Stimulated activated naive CD8-positive, alpha-beta T cell treated with anti-CD3 and anti-CD28 coated beads, Interleukin-15, Interleukin-2, amounts not matched to agents 100 U/mL and 50 U/mL, for 24 hours (primary cell): Measurements from ENCODE around the gene GEMIN4.
A peak's percentile ranks its signal among the peaks of the same experiment; 100 is the strongest.
"Not testable (repeated sequence)": the region's sequence is repeated elsewhere in the genome, so short reads cannot be mapped to it uniquely, and the experiment has no call there.

Source experiments
- ATAC-seq: fragments of 150-1000 bp; cut with Tn5 transposase; one replicate; pipeline ENCODE4 v1.10.0; 2021
- DNase-seq: peaks from one replicate; pipeline ENCODE4 v3.0.0; 2021

GEMIN4 gene

DNA sequence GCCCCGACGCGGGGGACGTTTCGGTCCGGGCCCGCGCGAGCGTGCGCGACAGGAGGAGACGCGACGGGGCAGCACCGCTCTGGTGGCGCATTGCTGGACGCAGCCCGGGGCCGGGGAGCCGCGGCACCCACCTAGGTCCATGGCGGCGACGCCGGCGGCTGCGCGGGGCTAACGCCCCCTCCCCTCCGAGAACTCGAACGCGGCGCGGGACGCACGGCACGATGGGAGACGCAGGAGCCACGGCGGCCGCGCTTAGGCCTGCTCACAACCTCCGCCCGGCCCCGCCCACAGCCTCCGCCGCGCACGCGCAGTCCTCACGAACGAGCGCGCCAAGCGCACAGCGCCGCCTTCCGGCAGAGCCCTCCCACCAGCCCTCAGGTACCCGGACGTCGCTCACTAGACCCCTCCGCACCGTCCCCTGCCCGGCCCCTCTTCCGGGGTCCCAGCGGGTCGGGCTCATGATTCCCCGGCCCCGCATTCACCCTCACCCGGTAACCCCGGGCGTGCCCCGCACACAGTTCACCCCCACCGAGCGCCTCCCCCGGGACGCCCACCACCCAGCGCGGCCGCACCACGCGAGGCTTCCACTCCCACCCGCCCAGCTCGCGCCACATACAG is at the start of gene GEMIN4:
Gene GEMIN4 (minus strand): TSS at position 263 of the 618 bp plus-strand sequence. CDS start 122 bp downstream, at position 141.
- ATAC-seq (peak; percentile 90), DNase-seq (peak; percentile 99)

- ATAC-seq (no peak), DNase-seq (no peak)
Observed at GRCh38 chr17:801660-802059, 49.6 kb upstream of the GEMIN4 start.

GRCh38 chr17:800446-801242 is 48.6 kb upstream of the GEMIN4 start:
- no peak for ATAC-seq

GRCh38 chr17:799261-799660 is 47.2 kb upstream of the GEMIN4 start:
- DNase-seq (no peak), ATAC-seq (no peak)

More at GRCh38 chr17:800446-801242, 48.6 kb upstream of the GEMIN4 start:
- DNase-seq = no peak

GRCh38 chr17:798246-798645 is 46.2 kb upstream of the GEMIN4 start:
- DNase-seq (no peak), ATAC-seq (no peak)

GRCh38 chr17:797236-797840 is 45.3 kb upstream of the GEMIN4 start:
- ATAC-seq (no peak), DNase-seq (no peak)

- no peak for DNase-seq
- ATAC-seq = no peak
Observed at GRCh38 chr17:796609-797008, 44.5 kb upstream of the GEMIN4 start.

DNA sequence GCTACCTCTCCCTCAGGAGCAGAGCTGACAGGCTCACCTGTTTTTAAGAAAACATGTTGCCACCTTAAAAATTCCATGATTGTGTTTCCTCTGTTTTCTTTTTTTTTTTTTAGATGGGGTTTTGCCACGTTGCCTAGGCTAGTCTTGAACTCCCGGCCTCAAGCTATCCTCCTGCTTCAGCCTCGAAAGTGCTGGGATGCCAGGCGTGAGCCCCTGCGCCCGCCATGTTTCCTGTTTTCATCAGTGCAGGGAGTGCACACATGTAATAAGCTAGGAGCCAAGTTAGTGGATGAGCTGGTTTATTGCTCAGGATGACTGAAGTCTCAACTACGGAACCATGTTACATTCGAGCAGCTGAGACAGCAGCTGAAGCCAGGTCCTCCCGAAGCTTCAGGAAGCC is 43.7 kb upstream of the GEMIN4 start:
- DNase-seq (no peak), ATAC-seq (no peak)

- ATAC-seq (no peak), DNase-seq (no peak)
Observed at GRCh38 chr17:795276-795675, 43.2 kb upstream of the GEMIN4 start.

DNA sequence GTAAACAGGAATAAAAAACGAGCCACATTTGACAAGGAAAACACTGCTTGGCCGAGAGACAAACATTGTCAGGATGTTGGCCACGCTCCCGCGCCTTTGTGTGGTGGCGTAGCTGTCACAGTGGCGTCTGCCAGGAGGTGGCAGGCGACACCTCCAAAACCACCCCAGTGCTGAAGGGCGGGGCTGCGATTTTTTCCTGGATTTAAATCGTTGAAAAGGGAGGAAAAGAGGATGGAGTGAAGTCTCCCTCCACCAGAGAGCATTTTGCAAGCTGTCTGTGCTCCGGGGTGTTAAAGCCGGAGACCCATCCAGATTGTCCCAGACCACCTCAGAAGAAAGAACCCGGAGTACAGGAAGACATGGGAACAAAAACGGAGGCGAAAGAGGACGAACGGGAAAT is 42.8 kb upstream of the GEMIN4 start:
- peak; percentile 66 for ATAC-seq
- peak; percentile 58 for DNase-seq

- DNase-seq = no peak
- no peak for ATAC-seq
Observed at GRCh38 chr17:792277-792676, 40.2 kb upstream of the GEMIN4 start.

DNA sequence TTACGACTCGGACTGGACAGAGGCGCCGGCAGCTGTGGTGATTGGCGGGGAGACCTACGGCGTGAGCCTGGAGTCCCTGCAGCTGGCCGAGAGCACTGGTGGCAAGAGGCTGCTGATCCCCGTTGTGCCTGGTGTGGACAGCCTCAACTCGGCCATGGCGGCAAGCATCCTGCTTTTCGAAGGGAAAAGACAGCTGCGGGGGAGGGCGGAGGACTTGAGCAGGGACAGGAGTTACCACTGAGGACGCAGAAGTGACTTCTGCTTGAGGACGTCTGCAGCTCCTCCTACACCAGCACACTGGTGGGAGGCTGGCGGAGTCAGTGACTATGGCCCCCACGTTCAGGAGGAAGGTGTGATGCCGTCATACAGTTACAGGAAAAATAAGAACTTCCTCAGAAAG is 39.8 kb upstream of the GEMIN4 start:
- DNase-seq (no peak), ATAC-seq (no peak)

- DNase-seq, ATAC-seq: not testable (repeated sequence)
Observed at GRCh38 chr17:790874-791247, 38.8 kb upstream of the GEMIN4 start.

GRCh38 chr17:789931-790873 is 38.1 kb upstream of the GEMIN4 start:
- not testable (repeated sequence) for ATAC-seq

DNA sequence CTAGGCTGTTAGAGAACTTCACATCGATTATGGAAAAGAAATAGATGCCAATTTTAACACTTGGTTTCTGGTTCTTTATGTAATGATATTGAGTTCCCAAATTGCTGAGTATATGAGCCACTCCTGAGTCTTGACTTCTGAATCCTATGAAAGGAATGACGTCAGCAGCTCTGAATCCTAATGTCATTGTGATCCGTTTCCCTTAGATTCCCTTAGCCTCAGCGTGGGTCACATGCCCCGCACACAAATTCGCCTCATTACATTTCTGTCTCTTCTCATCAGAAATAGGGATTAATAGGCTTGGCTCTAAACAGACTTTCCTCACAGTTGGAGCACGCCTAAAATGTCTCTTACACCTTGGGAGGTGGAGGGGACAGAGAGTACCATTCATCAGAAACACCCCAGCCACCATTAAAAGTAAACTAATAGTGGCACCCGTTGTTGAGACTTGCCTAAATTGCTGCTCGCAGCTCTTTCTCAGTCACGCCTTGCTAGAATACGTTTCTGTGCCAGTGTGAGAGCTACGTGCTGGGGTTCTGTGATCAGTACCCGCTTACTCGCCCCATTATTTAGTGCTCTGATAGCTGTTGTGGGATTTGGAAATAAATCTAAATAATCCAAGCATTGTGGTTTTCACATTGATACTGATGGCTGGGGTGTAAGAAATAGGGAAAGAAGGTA is 37.2 kb upstream of the GEMIN4 start:
- DNase-seq = no peak
- ATAC-seq = no peak

More at GRCh38 chr17:789931-790873, 38.1 kb upstream of the GEMIN4 start:
- not testable (repeated sequence) for DNase-seq

- no peak for ATAC-seq
- no peak for DNase-seq
Observed at GRCh38 chr17:788551-788950, 36.5 kb upstream of the GEMIN4 start.

- ATAC-seq (no peak), DNase-seq (no peak)
Observed at GRCh38 chr17:787641-788221, 35.7 kb upstream of the GEMIN4 start.

GRCh38 chr17:785901-786300 is 33.8 kb upstream of the GEMIN4 start:
- DNase-seq, ATAC-seq: not testable (repeated sequence)

DNA sequence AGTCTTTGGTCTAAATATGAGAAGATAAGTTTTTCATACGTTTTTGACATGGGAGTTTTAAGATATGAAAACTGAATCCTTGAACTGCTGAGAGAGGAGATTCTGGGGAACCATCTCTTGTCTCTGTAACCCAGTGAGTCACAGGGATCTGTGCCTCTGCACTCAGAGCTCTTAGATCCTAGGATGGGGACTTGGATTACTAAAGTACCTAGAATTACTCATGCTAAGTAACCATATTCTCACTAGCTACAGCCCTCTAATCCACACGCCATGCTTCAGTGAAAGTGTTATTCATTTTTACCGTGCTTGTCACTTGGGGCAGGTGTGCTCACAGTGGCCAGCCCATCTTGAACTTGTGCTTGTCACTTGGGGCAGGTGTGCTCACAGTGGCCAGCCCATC is 32.1 kb upstream of the GEMIN4 start:
- no peak for DNase-seq
- ATAC-seq = peak; percentile 37

- peak; percentile 96 for DNase-seq
- peak; percentile 94 for ATAC-seq
Observed at GRCh38 chr17:781805-782731, 30.0 kb upstream of the GEMIN4 start, which contains the start of the genes GLOD4 and MRM3. Gene GLOD4, minus strand, starts transcription at chr17:782280. Its CDS starts 25 bp downstream, at chr17:782255. Gene MRM3, plus strand, starts transcription at chr17:782353. Its CDS starts 26 bp downstream, at chr17:782379.
